ENCODE data around the gene SLIT3.

DNA sequence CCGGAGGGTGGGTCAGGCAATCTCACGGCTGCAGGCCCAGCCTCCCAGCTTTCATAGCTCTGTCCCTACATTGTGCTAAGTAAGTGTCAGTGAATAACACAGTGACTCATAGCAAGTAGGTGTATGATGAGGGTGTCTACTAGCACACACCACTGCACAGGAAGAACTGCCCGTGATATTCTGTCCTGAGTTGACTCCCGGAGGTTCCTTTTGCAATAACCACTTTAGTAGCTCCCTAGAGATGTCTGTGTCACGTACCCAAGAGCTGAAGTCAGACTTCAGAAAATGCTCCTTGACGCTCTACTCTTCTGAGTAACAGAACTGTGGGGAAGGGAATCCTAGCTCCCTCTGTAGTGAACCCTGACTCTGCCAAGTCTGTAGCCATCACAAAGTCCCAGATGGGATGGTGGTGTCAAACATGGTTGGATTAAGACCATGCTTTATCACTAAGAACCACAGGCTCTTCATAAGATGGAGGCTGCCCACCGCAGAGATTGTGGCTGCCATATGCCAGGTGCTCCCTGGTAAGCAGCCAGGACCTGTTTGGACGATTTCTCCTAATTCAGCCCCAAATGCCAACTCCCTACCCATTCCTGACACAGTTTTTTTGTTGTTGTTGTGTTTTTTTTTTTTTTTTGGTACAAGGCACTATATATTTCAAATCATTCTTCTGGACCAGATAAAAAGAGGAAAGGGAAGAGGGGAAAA is 369.1 kb downstream of the SLIT3 start:
- TF ChIP-seq, protein P1, sequence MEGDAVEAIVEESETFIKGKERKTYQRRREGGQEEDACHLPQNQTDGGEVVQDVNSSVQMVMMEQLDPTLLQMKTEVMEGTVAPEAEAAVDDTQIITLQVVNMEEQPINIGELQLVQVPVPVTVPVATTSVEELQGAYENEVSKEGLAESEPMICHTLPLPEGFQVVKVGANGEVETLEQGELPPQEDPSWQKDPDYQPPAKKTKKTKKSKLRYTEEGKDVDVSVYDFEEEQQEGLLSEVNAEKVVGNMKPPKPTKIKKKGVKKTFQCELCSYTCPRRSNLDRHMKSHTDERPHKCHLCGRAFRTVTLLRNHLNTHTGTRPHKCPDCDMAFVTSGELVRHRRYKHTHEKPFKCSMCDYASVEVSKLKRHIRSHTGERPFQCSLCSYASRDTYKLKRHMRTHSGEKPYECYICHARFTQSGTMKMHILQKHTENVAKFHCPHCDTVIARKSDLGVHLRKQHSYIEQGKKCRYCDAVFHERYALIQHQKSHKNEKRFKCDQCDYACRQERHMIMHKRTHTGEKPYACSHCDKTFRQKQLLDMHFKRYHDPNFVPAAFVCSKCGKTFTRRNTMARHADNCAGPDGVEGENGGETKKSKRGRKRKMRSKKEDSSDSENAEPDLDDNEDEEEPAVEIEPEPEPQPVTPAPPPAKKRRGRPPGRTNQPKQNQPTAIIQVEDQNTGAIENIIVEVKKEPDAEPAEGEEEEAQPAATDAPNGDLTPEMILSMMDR (IDR thresholded peaks at IDR 0.05) = no peak
- TF ChIP-seq POLR2A (IDR thresholded peaks at IDR 0.05) = no peak
